WTC11 (cell line): ENCODE results near the gene TNS3. TPM values are rescaled to one million over a fixed set of nuclear protein-coding genes. Genes with fewer than 3 reads are reported as not detected.

ENCODE experiments used
- ATAC-seq: fragments of 200-7000 bp; cut with Tn5 transposase; 2 replicates; pipeline ENCODE4 v1.10.0; 2021; ENCODE audit warnings: mild to moderate bottlenecking, moderate library complexity
- CTCF ChIA-PET: fragments of 300-600 bp; sonication (Branson Sonifier 250); formaldehyde crosslinking; loops from one replicate; lab custom pipeline; 2021; ENCODE audit warnings: antibody characterized with exemption; lab: Charles Lee
- POLR2A ChIA-PET: fragments of 350-600 bp; sonication (Branson Sonifier 250); formaldehyde crosslinking; loops from one replicate; lab custom pipeline; 2021; ENCODE audit warnings: antibody characterized with exemption; lab: Charles Lee
- DNase-seq: peaks from one replicate; pipeline ENCODE4 v3.0.0; 2021; ENCODE audit warnings: low spot score
- H3K27ac Mint-ChIP-seq: 2 replicates; pipeline ENCODE4 v1.8.0; 2021; ENCODE audit warnings: mixed read lengths
- H3K27me3 Mint-ChIP-seq: 2 replicates; pipeline ENCODE4 v1.8.0; 2021; ENCODE audit warnings: low read depth, mild to moderate bottlenecking, moderate library complexity, mixed read lengths
- H3K36me3 Mint-ChIP-seq: 2 replicates; pipeline ENCODE4 v1.8.0; 2021; ENCODE audit warnings: mixed read lengths
- H3K4me1 Mint-ChIP-seq: 2 replicates; pipeline ENCODE4 v1.8.0; 2022; ENCODE audit warnings: mixed read lengths
- H3K4me3 Mint-ChIP-seq: 2 replicates; pipeline ENCODE4 v1.8.0; 2021; ENCODE audit warnings: mild to moderate bottlenecking, moderate library complexity, mixed read lengths
- H3K9me3 Mint-ChIP-seq: 2 replicates; pipeline ENCODE4 v1.8.0; 2021; ENCODE audit warnings: mixed read lengths
- AFF4 ChIP-seq: sonication (generic); formaldehyde crosslinking; IDR thresholded peaks from 2 replicates; pipeline ENCODE4 v1.8.1; 2023; ENCODE audit warnings: mild to moderate bottlenecking, missing genetic modification reagents, borderline replicate concordance
- CREB1 ChIP-seq: sonication (generic); formaldehyde crosslinking; IDR thresholded peaks from 2 replicates; pipeline ENCODE4 v1.8.0; 2023; ENCODE audit warnings: mild to moderate bottlenecking, missing genetic modification reagents
- ELF4 ChIP-seq: sonication (generic); formaldehyde crosslinking; IDR thresholded peaks from 2 replicates; pipeline ENCODE4 v1.8.1; 2022; ENCODE audit warnings: low read depth, mild to moderate bottlenecking, moderate library complexity, missing genetic modification reagents
- EMX1 ChIP-seq: fragments of 250-450 bp; sonication (Bioruptor Pico); IDR thresholded peaks from 2 replicates; pipeline ENCODE4 v1.8.0; 2021; ENCODE audit warnings: mild to moderate bottlenecking
- FOXJ3 ChIP-seq: sonication (generic); formaldehyde crosslinking; IDR thresholded peaks from 2 replicates; pipeline ENCODE4 v1.9.0; 2021; ENCODE audit warnings: missing genetic modification reagents, mild to moderate bottlenecking, borderline replicate concordance
- FOXP1 ChIP-seq: sonication (generic); formaldehyde crosslinking; IDR thresholded peaks from 2 replicates; pipeline ENCODE4 v1.8.0; 2022; ENCODE audit warnings: missing genetic modification reagents, mild to moderate bottlenecking, moderate library complexity, borderline replicate concordance
- IRF2 ChIP-seq: sonication (generic); formaldehyde crosslinking; IDR thresholded peaks from 2 replicates; pipeline ENCODE4 v1.8.0; 2022; ENCODE audit warnings: low read depth, missing genetic modification reagents, borderline replicate concordance
- JUN ChIP-seq: sonication (generic); formaldehyde crosslinking; IDR thresholded peaks from 2 replicates; pipeline ENCODE4 v1.8.0; 2023; ENCODE audit warnings: mild to moderate bottlenecking, missing genetic modification reagents
- MXD4 ChIP-seq: fragments of 250-450 bp; sonication (Bioruptor Pico); IDR thresholded peaks from 2 replicates; pipeline ENCODE4 v1.8.0; 2021; ENCODE audit warnings: mild to moderate bottlenecking, moderate library complexity, borderline replicate concordance
- NFE2L1 ChIP-seq: sonication (generic); formaldehyde crosslinking; IDR thresholded peaks from 2 replicates; pipeline ENCODE4 v1.8.1; 2023; ENCODE audit warnings: missing genetic modification reagents
- NR3C1 ChIP-seq: sonication (generic); formaldehyde crosslinking; conservative IDR thresholded peaks from 2 replicates; pipeline ENCODE4 v1.8.1; 2023; ENCODE audit warnings: low read depth, mild to moderate bottlenecking, missing genetic modification reagents
- OVOL2 ChIP-seq: fragments of 250-450 bp; sonication (Bioruptor Pico); IDR thresholded peaks from 2 replicates; pipeline ENCODE4 v1.9.0; 2021; ENCODE audit warnings: mild to moderate bottlenecking, borderline replicate concordance
- PREB ChIP-seq: sonication (generic); formaldehyde crosslinking; IDR thresholded peaks from 2 replicates; pipeline ENCODE4 v1.8.1; 2022; ENCODE audit warnings: mild to moderate bottlenecking, missing genetic modification reagents, moderate library complexity, borderline replicate concordance
- PRRX2 ChIP-seq: fragments of 250-450 bp; sonication (Bioruptor Pico); IDR thresholded peaks from 2 replicates; pipeline ENCODE4 v1.8.0; 2021; ENCODE audit warnings: mild to moderate bottlenecking
- RELA ChIP-seq: sonication (generic); formaldehyde crosslinking; IDR thresholded peaks from 2 replicates; pipeline ENCODE4 v1.8.1; 2022; ENCODE audit warnings: missing genetic modification reagents, mild to moderate bottlenecking, borderline replicate concordance
- RORB ChIP-seq: fragments of 250-450 bp; sonication (Bioruptor Pico); IDR thresholded peaks from 2 replicates; pipeline ENCODE4 v1.9.0; 2021; ENCODE audit warnings: mild to moderate bottlenecking
- SOX15 ChIP-seq: fragments of 250-450 bp; sonication (Bioruptor Pico); IDR thresholded peaks from 2 replicates; pipeline ENCODE4 v1.9.0; 2021; ENCODE audit warnings: mild to moderate bottlenecking
- TCF7 ChIP-seq: sonication (generic); formaldehyde crosslinking; IDR thresholded peaks from 2 replicates; pipeline ENCODE4 v1.8.0; 2022; ENCODE audit warnings: mild to moderate bottlenecking, low read depth, missing genetic modification reagents, moderate library complexity
- USF2 ChIP-seq: sonication (generic); formaldehyde crosslinking; IDR thresholded peaks from 2 replicates; pipeline ENCODE4 v1.8.1; 2023; ENCODE audit warnings: mild to moderate bottlenecking, missing genetic modification reagents, moderate library complexity
- ZBTB43 ChIP-seq: sonication (generic); formaldehyde crosslinking; IDR thresholded peaks from 2 replicates; pipeline ENCODE4 v1.8.1; 2023; ENCODE audit warnings: mild to moderate bottlenecking, missing genetic modification reagents
- ZMAT4 ChIP-seq: fragments of 250-450 bp; sonication (Bioruptor Pico); IDR thresholded peaks from 2 replicates; pipeline ENCODE4 v1.9.0; 2021; ENCODE audit warnings: mild to moderate bottlenecking
- ZNF121 ChIP-seq: sonication (generic); formaldehyde crosslinking; IDR thresholded peaks from 2 replicates; pipeline ENCODE4 v1.8.0; 2023; ENCODE audit warnings: missing genetic modification reagents
- ZNF138 ChIP-seq: sonication (generic); formaldehyde crosslinking; conservative IDR thresholded peaks from 2 replicates; pipeline ENCODE4 v1.8.1; 2022; ENCODE audit warnings: mild to moderate bottlenecking, moderate library complexity, missing genetic modification reagents
- ZNF219 ChIP-seq: sonication (generic); formaldehyde crosslinking; IDR thresholded peaks from 2 replicates; pipeline ENCODE4 v1.8.0; 2023; ENCODE audit warnings: missing genetic modification reagents, mild to moderate bottlenecking, borderline replicate concordance
- ZNF396 ChIP-seq: fragments of 250-450 bp; sonication (Bioruptor Pico); IDR thresholded peaks from 2 replicates; pipeline ENCODE4 v1.8.0; 2021; ENCODE audit warnings: mild to moderate bottlenecking, moderate library complexity, borderline replicate concordance
- ZNF512 ChIP-seq: sonication (generic); formaldehyde crosslinking; IDR thresholded peaks from 2 replicates; pipeline ENCODE4 v1.8.1; 2022; ENCODE audit warnings: missing genetic modification reagents, borderline replicate concordance
- ZNF671 ChIP-seq: fragments of 250-450 bp; sonication (Bioruptor Pico); IDR thresholded peaks from 2 replicates; pipeline ENCODE4 v1.8.0; 2021; ENCODE audit warnings: mild to moderate bottlenecking
- total RNA-seq: library from RNA; stranded (reverse); gene quantifications from 3 replicates; pipeline ENCODE4 v1.2.3, GENCODE V29; 2021

The TNS3 gene
- total RNA-seq, 1 experiment from 2014 or later = 37.7 TPM

- no peak for DNase-seq
- no peaks in the 10 kb centered on the region for H3K36me3 Mint-ChIP-seq
- no peaks in the 10 kb centered on the region for H3K9me3 Mint-ChIP-seq
- CTCF ChIA-PET = interaction anchor here (1.6 kb wide), 1 partner anchor 17 kb away, joined by 3 read pairs; no protein-coding TSS in a partner anchor
- peaks cover 2% of the 10 kb centered on the region for H3K4me1 Mint-ChIP-seq
- POLR2A ChIA-PET = no interaction called here
- ATAC-seq = no peak
- TF ChIP-seq FOXP1 (CRISPR knock-in tag) (no peak), SOX15 (no peak), RELA (CRISPR knock-in tag) (no peak), ZNF138 (CRISPR knock-in tag) (no peak), NR3C1 (CRISPR knock-in tag) (no peak), JUN (CRISPR knock-in tag) (no peak), AFF4 (CRISPR knock-in tag) (no peak), ZNF512 (CRISPR knock-in tag) (no peak), ZNF219 (CRISPR knock-in tag) (no peak), NFE2L1 (CRISPR knock-in tag) (no peak), ZMAT4 (CRISPR knock-in tag) (no peak), ELF4 (no peak), CREB1 (no peak), PREB (CRISPR knock-in tag) (no peak), ZBTB43 (CRISPR knock-in tag) (no peak), EMX1 (CRISPR knock-in tag) (no peak), ZNF121 (CRISPR knock-in tag) (no peak), OVOL2 (CRISPR knock-in tag) (no peak), MXD4 (no peak)
- no peak overlapping the region for H3K27ac Mint-ChIP-seq
- H3K27me3 Mint-ChIP-seq = no peaks in the 10 kb centered on the region; the same call in 1 of the 2 replicates
- no peak overlapping the region for H3K4me3 Mint-ChIP-seq
Observed at GRCh38 chr7:47461746-47462145, 120.2 kb downstream of the TNS3 start.

GRCh38 chr7:47461161-47461560 lies 120.8 kb downstream of the TNS3 start:
- no peak for ATAC-seq
- Mint-ChIP-seq H3K9me3 (no peaks in the 10 kb centered on the region), H3K27ac (no peak overlapping the region), H3K27me3 (no peaks in the 10 kb centered on the region; the same call in 1 of the 2 replicates), H3K36me3 (no peaks in the 10 kb centered on the region), H3K4me1 (peaks cover 6% of the 10 kb centered on the region), H3K4me3 (no peak overlapping the region)
- ChIA-PET CTCF (interaction anchor here (1.6 kb wide), 1 partner anchor 16 kb away, joined by 3 read pairs; no protein-coding TSS in a partner anchor), POLR2A (no interaction called here)
- no peak for DNase-seq
- TF ChIP-seq IRF2 (CRISPR knock-in tag) (no peak), ZNF671 (CRISPR knock-in tag) (no peak), TCF7 (CRISPR knock-in tag) (no peak), PRRX2 (CRISPR knock-in tag) (no peak), RORB (CRISPR knock-in tag) (no peak), FOXJ3 (no peak), ZNF396 (CRISPR knock-in tag) (no peak), USF2 (CRISPR knock-in tag) (no peak)
